K562 (cell line): ENCODE measurements around the gene BAMBI.

Source experiments
- RFX5 ChIP-seq: IDR thresholded peaks from 2 replicates; pipeline ENCODE4 v1.6.1; 2011; ENCODE audit warnings: low read depth, mild to moderate bottlenecking, improper control_type of control experiment, low read length
- TF ChIP-seq, protein P1 (sequence below), 3 experiments: IDR thresholded peaks in 2 of 3; conservative IDR thresholded peaks in 1 of 3; 2 replicates each; pipeline ENCODE4 v1.5.1; 2011 to 2012; ENCODE audit warnings: low read length in 3 of 3, mild to moderate bottlenecking in 3 of 3, control low read depth in 2 of 3, improper control_type of control experiment in 1 of 3, inconsistent platforms in 1 of 3, low read depth in 1 of 3, mixed read lengths in 1 of 3, moderate library complexity in 1 of 3; ENCODE audit not compliant: insufficient read depth in 2 of 3

DNA sequence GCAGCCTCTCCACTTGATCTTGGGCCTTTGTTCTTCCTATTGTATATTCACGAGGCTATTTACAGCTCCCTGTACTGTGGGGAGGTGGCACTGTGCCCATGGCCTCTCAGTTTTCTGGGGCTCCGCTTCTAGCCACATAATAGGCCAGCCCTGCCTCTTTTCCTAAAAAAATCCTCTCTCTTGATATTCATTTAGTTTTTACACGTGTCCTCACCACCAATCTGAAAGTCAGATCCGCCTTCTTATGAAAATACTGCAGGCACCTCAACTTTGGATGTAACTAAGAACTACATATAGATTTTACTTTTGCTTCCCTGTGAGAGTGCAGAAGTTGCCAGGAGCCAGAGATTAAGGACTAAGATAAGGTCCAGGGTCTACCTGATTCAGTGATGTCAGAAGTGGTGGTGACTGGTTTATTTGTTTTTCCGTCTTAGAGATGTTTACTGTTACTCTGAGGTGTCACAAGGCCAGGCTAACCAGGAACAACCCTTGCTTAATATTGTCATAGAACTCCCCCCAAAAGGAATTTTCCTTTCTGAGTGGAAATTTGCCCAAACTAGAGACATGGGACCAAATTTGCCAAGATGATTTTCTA, 7.8 kb downstream of the BAMBI start:
- TF ChIP-seq RFX5 = no peak
- TF ChIP-seq, protein P1, sequence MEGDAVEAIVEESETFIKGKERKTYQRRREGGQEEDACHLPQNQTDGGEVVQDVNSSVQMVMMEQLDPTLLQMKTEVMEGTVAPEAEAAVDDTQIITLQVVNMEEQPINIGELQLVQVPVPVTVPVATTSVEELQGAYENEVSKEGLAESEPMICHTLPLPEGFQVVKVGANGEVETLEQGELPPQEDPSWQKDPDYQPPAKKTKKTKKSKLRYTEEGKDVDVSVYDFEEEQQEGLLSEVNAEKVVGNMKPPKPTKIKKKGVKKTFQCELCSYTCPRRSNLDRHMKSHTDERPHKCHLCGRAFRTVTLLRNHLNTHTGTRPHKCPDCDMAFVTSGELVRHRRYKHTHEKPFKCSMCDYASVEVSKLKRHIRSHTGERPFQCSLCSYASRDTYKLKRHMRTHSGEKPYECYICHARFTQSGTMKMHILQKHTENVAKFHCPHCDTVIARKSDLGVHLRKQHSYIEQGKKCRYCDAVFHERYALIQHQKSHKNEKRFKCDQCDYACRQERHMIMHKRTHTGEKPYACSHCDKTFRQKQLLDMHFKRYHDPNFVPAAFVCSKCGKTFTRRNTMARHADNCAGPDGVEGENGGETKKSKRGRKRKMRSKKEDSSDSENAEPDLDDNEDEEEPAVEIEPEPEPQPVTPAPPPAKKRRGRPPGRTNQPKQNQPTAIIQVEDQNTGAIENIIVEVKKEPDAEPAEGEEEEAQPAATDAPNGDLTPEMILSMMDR (IDR thresholded peaks at IDR 0.05 in 2 of 3, conservative IDR thresholded peaks at IDR 0.05 in 1 of 3; ENCODE audit: insufficient read depth in 2 of 3, low read depth in 1 of 3, low read length in 3 of 3) = no peak
